HepG2 (cell line): ENCODE data around the gene ADCY9. TPM values are rescaled to one million over a fixed set of nuclear protein-coding genes. Genes with fewer than 3 reads are reported as not detected.

Source experiments
- ATF3 ChIP-seq: sonication (generic); formaldehyde crosslinking; IDR thresholded peaks from 2 replicates; pipeline ENCODE4 v1.4.0; 2020; ENCODE audit warnings: missing genetic modification reagents
- BCLAF1 ChIP-seq: fragments of 450-650 bp; IDR thresholded peaks from 2 replicates; pipeline ENCODE4 v1.6.1; 2017; ENCODE audit warnings: mild to moderate bottlenecking
- BRCA1 ChIP-seq: sonication (generic); formaldehyde crosslinking; IDR thresholded peaks from 2 replicates; pipeline ENCODE4 v1.4.0; 2020; ENCODE audit warnings: missing genetic modification reagents
- HNRNPL ChIP-seq: fragments of 200-400 bp; formaldehyde crosslinking; IDR thresholded peaks from 2 replicates; pipeline ENCODE4 v1.6.1; 2017; ENCODE audit warnings: mild to moderate bottlenecking, low read depth, low read length
- ISL2 ChIP-seq: sonication (generic); formaldehyde crosslinking; IDR thresholded peaks from 2 replicates; pipeline ENCODE4 v1.5.0; 2020; ENCODE audit warnings: missing genetic modification reagents
- KDM6A ChIP-seq: IDR thresholded peaks from 2 replicates; pipeline ENCODE4 v1.6.1; 2016; ENCODE audit warnings: low read depth
- MTA1 ChIP-seq: sonication (generic); formaldehyde crosslinking; IDR thresholded peaks from 2 replicates; pipeline ENCODE4 v1.4.0; 2020; ENCODE audit warnings: missing genetic modification reagents, mild to moderate bottlenecking, borderline replicate concordance
- POLR2AphosphoS2 ChIP-seq: IDR thresholded peaks from 2 replicates; pipeline ENCODE4 v1.6.1; 2011; ENCODE audit warnings: low read depth, low read length, improper control_type of control experiment
- RBAK ChIP-seq: sonication (generic); formaldehyde crosslinking; IDR thresholded peaks from 2 replicates; pipeline ENCODE4 v1.5.1; 2020; ENCODE audit warnings: mild to moderate bottlenecking, missing genetic modification reagents
- SALL2 ChIP-seq: sonication (generic); formaldehyde crosslinking; IDR thresholded peaks from 2 replicates; pipeline ENCODE4 v1.8.1; 2023; ENCODE audit warnings: mild to moderate bottlenecking, missing genetic modification reagents, inconsistent platforms
- SMYD3 ChIP-seq: sonication (generic); formaldehyde crosslinking; IDR thresholded peaks from 2 replicates; pipeline ENCODE4 v1.8.1; 2023; ENCODE audit warnings: mild to moderate bottlenecking, missing genetic modification reagents
- THYN1 ChIP-seq: sonication (generic); formaldehyde crosslinking; IDR thresholded peaks from 2 replicates; pipeline ENCODE4 v1.8.1; 2023; ENCODE audit warnings: low read depth, mild to moderate bottlenecking, moderate library complexity, missing genetic modification reagents, borderline replicate concordance
- TOE1 ChIP-seq: sonication (generic); formaldehyde crosslinking; IDR thresholded peaks from 2 replicates; pipeline ENCODE4 v1.4.0; 2020; ENCODE audit warnings: mild to moderate bottlenecking, missing genetic modification reagents
- ZNF10 ChIP-seq: sonication (generic); formaldehyde crosslinking; IDR thresholded peaks from 2 replicates; pipeline ENCODE4 v1.4.0; 2020; ENCODE audit warnings: mild to moderate bottlenecking, low read depth, missing genetic modification reagents, borderline replicate concordance
- ZNF142 ChIP-seq: sonication (generic); formaldehyde crosslinking; IDR thresholded peaks from 2 replicates; pipeline ENCODE4 v1.4.0; 2020; ENCODE audit warnings: missing genetic modification reagents
- ZNF225 ChIP-seq: sonication (generic); formaldehyde crosslinking; IDR thresholded peaks from 2 replicates; pipeline ENCODE4 v1.4.0; 2020; ENCODE audit warnings: mild to moderate bottlenecking, missing genetic modification reagents
- ZNF274 ChIP-seq: sonication (generic); formaldehyde crosslinking; IDR thresholded peaks from 2 replicates; pipeline ENCODE4 v1.5.1; 2020; ENCODE audit warnings: mild to moderate bottlenecking, missing genetic modification reagents
- ZNF510 ChIP-seq: sonication (generic); formaldehyde crosslinking; IDR thresholded peaks from 2 replicates; pipeline ENCODE4 v1.4.0; 2020; ENCODE audit warnings: low read depth, mild to moderate bottlenecking, missing genetic modification reagents
- ZNF607 ChIP-seq: sonication (generic); formaldehyde crosslinking; IDR thresholded peaks from 2 replicates; pipeline ENCODE4 v1.5.1; 2020; ENCODE audit warnings: missing genetic modification reagents, mild to moderate bottlenecking, borderline replicate concordance
- ZNF740 ChIP-seq: sonication (generic); formaldehyde crosslinking; IDR thresholded peaks from 2 replicates; pipeline ENCODE4 v1.4.0; 2020; ENCODE audit warnings: missing genetic modification reagents
- ZNF891 ChIP-seq: sonication (generic); formaldehyde crosslinking; IDR thresholded peaks from 2 replicates; pipeline ENCODE4 v1.5.0; 2020; ENCODE audit warnings: mild to moderate bottlenecking, missing genetic modification reagents
- polyA plus RNA-seq, 8 experiments: library from polyadenylated mRNA; depleted of rRNA in 3 of 8; stranded (reverse) in 7 of 8; unstranded in 1 of 8; fragments of >200 nt; fragmentation: Illumina TruSeq in 4 of 8; extraction: Trizol in 4 of 8; gene quantifications; 2 replicates each; pipeline versions ENCODE4 v1.2.1 to v1.2.3, GENCODE V29; 2011 to 2016; ENCODE audit warnings: low read depth in 4 of 8, missing spikeins in 1 of 8, mixed read lengths in 1 of 8; ENCODE audit not compliant: insufficient read depth in 1 of 8
- total RNA-seq, 5 experiments: library from RNA; depleted of rRNA; stranded (reverse); fragments of >200 nt; fragmentation: Illumina TruSeq; extraction: Trizol; gene quantifications; 2 replicates each; pipeline ENCODE4 v1.2.3, GENCODE V29; 2016; ENCODE audit warnings: low read depth in 1 of 5

ADCY9 gene
- total and polyA plus RNA-seq, 2 of the 13 experiments (the other 11 are each of a cell fraction or from before 2014, with no cell fraction given), result 11.2 to 13.9 TPM

GRCh38 chr16:4113358-4114256 lies 2.6 kb downstream of the ADCY9 start (continued):
- TF ChIP-seq TOE1 (CRISPR knock-in tag), result no peak
- TF ChIP-seq BCLAF1, result no peak
- TF ChIP-seq SMYD3 (CRISPR knock-in tag), result no peak; the same call in 1 of the 2 replicates
- TF ChIP-seq BRCA1 (CRISPR knock-in tag), result no peak
- TF ChIP-seq POLR2AphosphoS2, result no peak
- no peak for TF ChIP-seq ATF3 (CRISPR knock-in tag)
- no peak for TF ChIP-seq MTA1
- TF ChIP-seq HNRNPL, result 0 out of 2 replicates have a peak, but pooled peaks have one; percentile 31
- TF ChIP-seq SALL2 (CRISPR knock-in tag), result no peak
- no peak for TF ChIP-seq ZNF10 (CRISPR knock-in tag)
- TF ChIP-seq RBAK (CRISPR knock-in tag), result no peak
- no peak for TF ChIP-seq ZNF740 (CRISPR knock-in tag)
- TF ChIP-seq ZNF607, result no peak
- no peak for TF ChIP-seq ZNF225 (CRISPR knock-in tag)
- TF ChIP-seq ZNF142, result no peak
- TF ChIP-seq KDM6A (CRISPR knock-in tag), result no peak
- no peak for TF ChIP-seq ZNF274
- TF ChIP-seq ZNF891, result no peak
- TF ChIP-seq ISL2, result peak; percentile 38; the same call in 1 of the 2 replicates
- 0 out of 2 replicates have a peak, but pooled peaks have one; percentile 19 for TF ChIP-seq ZNF510
- no peak for TF ChIP-seq THYN1 (CRISPR knock-in tag)
